CD4-positive, alpha-beta T cell (primary cell): ENCODE measurements around the gene TENT5C. TPM values are rescaled to one million over a fixed set of nuclear protein-coding genes. Genes with fewer than 3 reads are reported as not detected.

Experiments
- ATAC-seq: fragments of 200-7000 bp; cut with Tn5 transposase; one replicate; pipeline ENCODE4 v1.10.0; 2022; ENCODE audit warnings: mild to moderate bottlenecking; ENCODE audit not compliant: poor library complexity
- CTCF ChIA-PET: fragments of 350-600 bp; sonication (Branson Sonifier 250); formaldehyde crosslinking; loops from one replicate; lab custom pipeline; 2021; ENCODE audit warnings: antibody characterized with exemption, inconsistent platforms; lab: Charles Lee
- POLR2A ChIA-PET: fragments of 350-600 bp; sonication (Branson Sonifier 250); formaldehyde crosslinking; loops from one replicate; lab custom pipeline; 2021; ENCODE audit warnings: antibody characterized with exemption, inconsistent platforms; lab: Charles Lee
- DNase-seq, 14 experiments: peaks; one replicate each; pipeline ENCODE4 v3.0.0-alpha.2; 2013 to 2020; ENCODE audit warnings: mixed read lengths in 2 of 14
- H3K27ac ChIP-seq, 2 donors: one replicate each; pipeline versions ENCODE4 v1.5.1 to v1.7.0; 2013; ENCODE audit warnings: low read length in 2 of 2, low read depth in 1 of 2, mild to moderate bottlenecking in 1 of 2
- H3K27me3 ChIP-seq, 2 experiments: 1 replicate in 1 of 2; 2 replicates in 1 of 2; pipeline versions ENCODE4 v1.6.1 to v1.7.0; 2013; ENCODE audit warnings: low read length in 2 of 2, control low read depth in 1 of 2, mild to moderate bottlenecking in 1 of 2, moderate library complexity in 1 of 2; ENCODE audit not compliant: insufficient read depth in 2 of 2, control insufficient read depth in 1 of 2
- H3K36me3 ChIP-seq: one replicate; pipeline ENCODE4 v1.6.1; 2013; ENCODE audit warnings: low read length, control low read depth; ENCODE audit not compliant: insufficient read depth
- H3K4me1 ChIP-seq: one replicate; pipeline ENCODE4 v1.6.1; 2013; ENCODE audit warnings: low read length, control low read depth; ENCODE audit not compliant: insufficient read depth
- H3K4me3 ChIP-seq: one replicate; pipeline ENCODE4 v1.5.1; 2013; ENCODE audit warnings: mild to moderate bottlenecking, low read length, moderate library complexity
- H3K9me3 ChIP-seq, 2 experiments: 1 replicate in 1 of 2; 2 replicates in 1 of 2; pipeline versions ENCODE4 v1.6.1 to v1.7.0; 2013; ENCODE audit warnings: low read length in 2 of 2, mild to moderate bottlenecking in 2 of 2, control low read depth in 1 of 2, moderate library complexity in 1 of 2; ENCODE audit not compliant: control insufficient read depth in 1 of 2, insufficient read depth in 1 of 2
- H3K27ac Mint-ChIP-seq: one replicate; pipeline ENCODE4 v1.8.0; 2020; ENCODE audit warnings: mixed read lengths
- H3K27me3 Mint-ChIP-seq: one replicate; pipeline ENCODE4 v1.8.0; 2021; ENCODE audit warnings: mixed read lengths
- H3K36me3 Mint-ChIP-seq: one replicate; pipeline ENCODE4 v1.8.0; 2021; ENCODE audit warnings: low read depth, mixed read lengths
- H3K4me1 Mint-ChIP-seq: one replicate; pipeline ENCODE4 v1.8.0; 2021; ENCODE audit warnings: low read depth, mixed read lengths
- H3K4me3 Mint-ChIP-seq: one replicate; pipeline ENCODE4 v1.8.0; 2020; ENCODE audit warnings: mild to moderate bottlenecking, mixed read lengths
- H3K9me3 Mint-ChIP-seq: one replicate; pipeline ENCODE4 v1.8.0; 2020; ENCODE audit warnings: mixed read lengths
- CTCF ChIP-seq: fragments of 200-600 bp; IDR thresholded peaks from one replicate; pipeline ENCODE4 v1.8.0; 2022; ENCODE audit warnings: antibody characterized with exemption, mild to moderate bottlenecking
- intact Hi-C, 2 experiments: fragments of 100-400 bp; cut with DNase I in 1 of 2; cut with micrococcal nuclease in 1 of 2; formaldehyde crosslinking; loops; one replicate each; pipeline versions ENCODE4 v1.15.1 to v1.9.0; 2023 to 2025; cut with DNase I, micrococcal nuclease
- total RNA-seq, 174 experiments: library from RNA in 2 of 174; stranded (reverse) in 2 of 174; gene quantifications; one replicate each; pipeline ENCODE4 v1.2.3 and lab custom pipeline; 2021 to 2026

TENT5C gene
- total RNA-seq, 2 experiments from 2014 or later: 122 to 123 TPM

DNA sequence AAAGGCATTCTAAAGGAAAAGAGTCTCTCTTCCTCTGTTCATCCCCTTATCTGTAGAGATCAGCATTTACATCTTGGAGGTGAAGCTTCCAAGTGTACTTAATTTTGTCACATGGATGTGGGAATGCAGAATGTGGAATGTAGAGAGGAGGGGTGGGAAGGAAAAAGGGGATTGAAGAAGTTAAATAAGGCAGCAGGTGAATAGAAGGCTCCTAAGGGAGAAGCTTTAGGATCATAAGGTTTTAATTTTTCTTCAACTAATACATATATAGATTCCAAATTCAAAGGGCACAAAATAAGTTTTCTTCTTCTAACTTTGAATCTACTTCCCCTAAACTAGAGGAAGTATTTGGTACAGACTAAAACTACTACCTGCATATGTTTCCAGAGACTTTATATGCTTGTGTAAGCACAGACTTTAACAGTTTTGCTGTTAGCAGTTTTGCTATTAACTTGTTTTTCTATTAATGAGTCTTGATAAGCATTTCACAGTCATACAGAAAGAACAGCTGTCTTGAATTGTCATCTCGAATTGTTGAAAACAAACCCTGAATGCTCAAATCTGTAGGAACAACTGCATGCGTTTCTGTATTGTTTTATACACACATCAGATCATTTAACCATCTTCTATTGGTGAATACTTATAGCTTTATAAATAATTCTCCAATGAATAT is 12.7 kb downstream of the TENT5C start:
- Mint-ChIP-seq H3K27ac (no peak overlapping the region), H3K27me3 (no peaks in the 10 kb centered on the region), H3K4me1 (peaks cover 63% of the 10 kb centered on the region), H3K4me3 (no peak overlapping the region), H3K9me3 (no peaks in the 10 kb centered on the region), H3K36me3 (peaks cover 46% of the 10 kb centered on the region)
- ChIA-PET POLR2A (interaction anchor here (0.7 to 1.3 kb wide), 3 partner anchors 11 to 40 kb away, joined by 3 read pairs; partner anchors contain the start of gene TENT5C), CTCF (interaction anchor here (0.8 to 2.0 kb wide), 4 partner anchors 9 to 84 kb away, joined by 3 to 6 read pairs (median 6); no protein-coding TSS in a partner anchor)
- H3K4me1 ChIP-seq: peaks cover 48% of the 10 kb centered on the region
- peaks cover 20% of the 10 kb centered on the region for H3K36me3 ChIP-seq
- no peaks in the 10 kb centered on the region for H3K9me3 ChIP-seq
- no peak overlapping the region for H3K27ac ChIP-seq
- ATAC-seq (no peak), DNase-seq (no peak)
- intact Hi-C loops: no loop called here
- no peaks in the 10 kb centered on the region for H3K27me3 ChIP-seq
- no peak overlapping the region for H3K4me3 ChIP-seq
- no peak for TF ChIP-seq CTCF

- intact Hi-C loops: no loop called here
- no peak for TF ChIP-seq CTCF
- H3K4me1 ChIP-seq: peaks cover 31% of the 10 kb centered on the region
- no peak overlapping the region for H3K27ac Mint-ChIP-seq
- H3K27me3 Mint-ChIP-seq: no peaks in the 10 kb centered on the region
- ChIA-PET POLR2A (no interaction called here), CTCF (interaction anchor here (1.0 to 1.5 kb wide), 2 partner anchors 28 to 54 kb away, joined by 3 to 4 read pairs; no protein-coding TSS in a partner anchor)
- ATAC-seq: no peak
- no peak overlapping the region for H3K4me3 ChIP-seq
- peaks cover 30% of the 10 kb centered on the region for H3K36me3 ChIP-seq
- H3K27ac ChIP-seq: no peak overlapping the region
- H3K4me1 Mint-ChIP-seq: peaks cover 44% of the 10 kb centered on the region
- DNase-seq: no peak
- peaks cover 50% of the 10 kb centered on the region for H3K36me3 Mint-ChIP-seq
- no peaks in the 10 kb centered on the region for H3K9me3 ChIP-seq
- no peaks in the 10 kb centered on the region for H3K27me3 ChIP-seq
- H3K9me3 Mint-ChIP-seq: no peaks in the 10 kb centered on the region
- no peak overlapping the region for H3K4me3 Mint-ChIP-seq
Measured at GRCh38 chr1:117620440-117620839, 14.6 kb downstream of the TENT5C start.

DNA sequence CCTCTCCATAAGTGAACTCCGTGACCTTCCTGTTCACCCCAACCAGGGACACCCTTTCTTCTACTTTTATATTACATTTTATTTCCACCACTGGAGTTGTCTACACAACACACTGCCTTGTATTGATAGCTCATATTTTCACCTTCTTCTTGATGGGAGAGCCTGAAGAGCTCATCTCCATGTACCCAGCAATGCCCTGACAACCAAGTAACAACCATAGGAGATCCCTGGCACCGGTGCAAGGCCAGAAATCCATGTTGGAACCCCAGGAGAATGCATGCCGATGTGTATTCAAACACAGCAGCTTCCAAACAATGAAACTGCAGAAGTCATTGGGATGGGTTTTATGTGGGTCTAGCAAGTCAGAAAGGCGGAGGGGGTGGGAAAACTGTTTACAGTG is 15.5 kb downstream of the TENT5C start:
- Histone ChIP-seq H3K4me1 (peaks cover 22% of the 10 kb centered on the region), H3K4me3 (no peak overlapping the region), H3K27me3 (no peaks in the 10 kb centered on the region), H3K36me3 (peaks cover 30% of the 10 kb centered on the region), H3K27ac (no peak overlapping the region), H3K9me3 (no peaks in the 10 kb centered on the region)
- no peaks in the 10 kb centered on the region for H3K9me3 Mint-ChIP-seq
- peaks cover 55% of the 10 kb centered on the region for H3K36me3 Mint-ChIP-seq
- no peak overlapping the region for H3K4me3 Mint-ChIP-seq
- no peaks in the 10 kb centered on the region for H3K27me3 Mint-ChIP-seq
- ATAC-seq (no peak), DNase-seq (no peak)
- H3K4me1 Mint-ChIP-seq: peaks cover 35% of the 10 kb centered on the region
- intact Hi-C loops: no loop called here
- no peak overlapping the region for H3K27ac Mint-ChIP-seq
- TF ChIP-seq CTCF: no peak
- ChIA-PET CTCF (interaction anchor here (1.5 kb wide), 1 partner anchor 53 kb away, joined by 4 read pairs; no protein-coding TSS in a partner anchor), POLR2A (no interaction called here)
